ENCODE data around the gene ATAD3C.
"Not testable (repeated sequence)": the region's sequence is repeated elsewhere in the genome, so short reads cannot be mapped to it uniquely, and the experiment has no call there.

ATAD3C gene

GRCh38 chr1:1477206-1477605, 27.7 kb downstream of the ATAD3C start:
- no peak for TF ChIP-seq CTCF (IDR thresholded peaks at IDR 0.05; ENCODE audit: low read depth, low read length)
- H3K4me3 ChIP-seq (ENCODE audit: low read depth, low read length) = no peak overlapping the region

- no peak for TF ChIP-seq CTCF (IDR thresholded peaks at IDR 0.05; ENCODE audit: low read depth, low read length)
- no peak overlapping the region for H3K4me3 ChIP-seq (ENCODE audit: low read depth, low read length)
Measured at GRCh38 chr1:1479547-1480487, 30.3 kb downstream of the ATAD3C start.

- H3K4me3 ChIP-seq (ENCODE audit: low read depth, low read length) = not testable (repeated sequence)
Measured at GRCh38 chr1:1480488-1480867, 31.0 kb downstream of the ATAD3C start.

GRCh38 chr1:1481811-1482210, 32.3 kb downstream of the ATAD3C start:
- H3K4me3 ChIP-seq (ENCODE audit: low read depth, low read length) = not testable (repeated sequence)

GRCh38 chr1:1482856-1483255, 33.4 kb downstream of the ATAD3C start:
- no peak for TF ChIP-seq CTCF (IDR thresholded peaks at IDR 0.05; ENCODE audit: low read depth, low read length)
- H3K4me3 ChIP-seq (ENCODE audit: low read depth, low read length) = no peak overlapping the region

GRCh38 chr1:1483714-1484113, 34.2 kb downstream of the ATAD3C start:
- no peak for TF ChIP-seq CTCF (IDR thresholded peaks at IDR 0.05; ENCODE audit: low read depth, low read length)
- no peak overlapping the region for H3K4me3 ChIP-seq (ENCODE audit: low read depth, low read length)

GRCh38 chr1:1484976-1485750, 35.7 kb downstream of the ATAD3C start:
- not testable (repeated sequence) for H3K4me3 ChIP-seq (ENCODE audit: low read depth, low read length)

GRCh38 chr1:1485755-1486317, 36.3 kb downstream of the ATAD3C start:
- not testable (repeated sequence) for H3K4me3 ChIP-seq (ENCODE audit: low read depth, low read length)

- no peak overlapping the region for H3K4me3 ChIP-seq (ENCODE audit: low read depth, low read length)
- TF ChIP-seq CTCF (IDR thresholded peaks at IDR 0.05; ENCODE audit: low read depth, low read length) = no peak
Measured at GRCh38 chr1:1487701-1488100, 38.2 kb downstream of the ATAD3C start.

Data from WI38 (cell line).